ENCODE data around the gene ARHGAP32. TPM values are rescaled to one million over a fixed set of nuclear protein-coding genes. Genes with fewer than 3 reads are reported as not detected.

ARHGAP32 gene
- total RNA-seq, 1 donor from 2014 or later: 15.2 TPM

DNA sequence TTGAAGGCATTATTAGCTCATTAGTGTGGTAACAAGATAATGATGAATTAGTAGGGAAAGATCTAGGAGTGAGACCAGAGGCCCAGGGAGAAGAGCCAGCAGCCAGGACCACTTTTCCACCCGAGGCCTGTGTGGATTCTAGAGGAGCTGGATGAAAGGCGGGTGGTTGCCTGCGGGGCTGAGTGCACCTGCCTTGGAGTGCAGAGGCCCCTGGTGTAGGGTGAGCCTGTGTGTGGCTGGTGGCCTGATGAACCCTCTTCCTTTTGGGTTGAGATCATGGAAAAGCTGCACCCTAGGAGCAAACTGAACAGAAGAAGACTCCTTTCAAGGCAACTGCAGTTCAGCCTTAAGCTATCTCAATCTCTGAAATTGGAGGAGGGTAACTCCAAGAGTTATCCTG is 243.5 kb downstream of the ARHGAP32 start:
- no peaks in the 10 kb centered on the region for H3K36me3 Mint-ChIP-seq (ENCODE audit: unreplicated experiment)
- no peak overlapping the region for H3K4me3 Mint-ChIP-seq (ENCODE audit: unreplicated experiment)
- peaks cover 38% of the 10 kb centered on the region for H3K27me3 Mint-ChIP-seq (ENCODE audit: unreplicated experiment)
- no peak for DNase-seq (ENCODE audit: extremely low spot score, unreplicated experiment)
- no peak overlapping the region for H3K27ac Mint-ChIP-seq (ENCODE audit: unreplicated experiment)
- no peaks in the 10 kb centered on the region for H3K9me3 Mint-ChIP-seq (ENCODE audit: unreplicated experiment)
- peaks cover 1% of the 10 kb centered on the region for H3K4me1 Mint-ChIP-seq (ENCODE audit: unreplicated experiment)
- TF ChIP-seq, protein P1, sequence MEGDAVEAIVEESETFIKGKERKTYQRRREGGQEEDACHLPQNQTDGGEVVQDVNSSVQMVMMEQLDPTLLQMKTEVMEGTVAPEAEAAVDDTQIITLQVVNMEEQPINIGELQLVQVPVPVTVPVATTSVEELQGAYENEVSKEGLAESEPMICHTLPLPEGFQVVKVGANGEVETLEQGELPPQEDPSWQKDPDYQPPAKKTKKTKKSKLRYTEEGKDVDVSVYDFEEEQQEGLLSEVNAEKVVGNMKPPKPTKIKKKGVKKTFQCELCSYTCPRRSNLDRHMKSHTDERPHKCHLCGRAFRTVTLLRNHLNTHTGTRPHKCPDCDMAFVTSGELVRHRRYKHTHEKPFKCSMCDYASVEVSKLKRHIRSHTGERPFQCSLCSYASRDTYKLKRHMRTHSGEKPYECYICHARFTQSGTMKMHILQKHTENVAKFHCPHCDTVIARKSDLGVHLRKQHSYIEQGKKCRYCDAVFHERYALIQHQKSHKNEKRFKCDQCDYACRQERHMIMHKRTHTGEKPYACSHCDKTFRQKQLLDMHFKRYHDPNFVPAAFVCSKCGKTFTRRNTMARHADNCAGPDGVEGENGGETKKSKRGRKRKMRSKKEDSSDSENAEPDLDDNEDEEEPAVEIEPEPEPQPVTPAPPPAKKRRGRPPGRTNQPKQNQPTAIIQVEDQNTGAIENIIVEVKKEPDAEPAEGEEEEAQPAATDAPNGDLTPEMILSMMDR (IDR thresholded peaks at IDR 0.05): peak; percentile 9

DNA sequence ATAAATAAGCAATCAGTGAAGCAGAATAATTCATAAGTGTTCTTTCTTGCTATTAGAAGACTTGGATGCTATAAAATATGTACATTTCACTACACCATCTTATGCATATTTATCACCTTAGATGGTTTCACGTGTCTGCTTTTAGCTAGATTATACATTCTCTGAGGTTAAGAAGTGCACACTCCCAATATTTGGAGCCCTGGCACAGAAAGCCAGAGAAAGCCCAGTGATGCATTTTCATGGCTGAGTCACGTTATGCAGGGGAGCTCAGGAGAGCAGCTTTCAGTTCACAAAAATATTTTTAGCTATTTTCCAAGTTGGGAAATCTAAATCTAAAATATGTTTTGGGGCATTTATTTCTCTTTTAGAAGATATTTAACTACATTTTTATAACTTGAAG is 244.4 kb downstream of the ARHGAP32 start:
- H3K4me1 Mint-ChIP-seq (ENCODE audit: unreplicated experiment): peaks cover 1% of the 10 kb centered on the region
- peaks cover 35% of the 10 kb centered on the region for H3K27me3 Mint-ChIP-seq (ENCODE audit: unreplicated experiment)
- TF ChIP-seq, protein P1 (IDR thresholded peaks at IDR 0.05): no peak
- no peaks in the 10 kb centered on the region for H3K9me3 Mint-ChIP-seq (ENCODE audit: unreplicated experiment)
- H3K27ac Mint-ChIP-seq (ENCODE audit: unreplicated experiment): no peak overlapping the region
- no peaks in the 10 kb centered on the region for H3K36me3 Mint-ChIP-seq (ENCODE audit: unreplicated experiment)
- H3K4me3 Mint-ChIP-seq (ENCODE audit: unreplicated experiment): no peak overlapping the region
- DNase-seq (ENCODE audit: extremely low spot score, unreplicated experiment): no peak

DNA sequence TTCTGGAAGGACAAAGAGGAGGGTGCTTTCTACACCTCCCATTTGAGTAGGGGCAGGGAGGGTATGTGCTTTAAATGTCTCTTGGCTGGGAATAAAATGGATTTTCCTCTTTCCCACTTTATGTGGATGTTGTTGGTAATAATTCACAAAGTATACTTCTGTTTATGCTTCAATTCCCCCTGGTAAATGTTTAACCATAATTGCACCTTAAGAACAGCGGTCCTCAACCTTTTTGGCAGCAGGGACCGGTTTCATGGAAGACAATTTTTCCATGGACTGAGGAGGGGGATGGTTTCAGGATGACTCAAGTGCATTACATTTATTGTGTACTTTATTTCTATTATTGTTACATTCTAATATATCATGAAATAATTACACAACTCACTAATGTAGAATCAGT is 245.5 kb downstream of the ARHGAP32 start:
- peaks cover 1% of the 10 kb centered on the region for H3K4me1 Mint-ChIP-seq (ENCODE audit: unreplicated experiment)
- no peak for DNase-seq (ENCODE audit: extremely low spot score, unreplicated experiment)
- peaks cover 34% of the 10 kb centered on the region for H3K27me3 Mint-ChIP-seq (ENCODE audit: unreplicated experiment)
- no peak overlapping the region for H3K27ac Mint-ChIP-seq (ENCODE audit: unreplicated experiment)
- H3K36me3 Mint-ChIP-seq (ENCODE audit: unreplicated experiment): no peaks in the 10 kb centered on the region
- H3K4me3 Mint-ChIP-seq (ENCODE audit: unreplicated experiment): no peak overlapping the region
- TF ChIP-seq, protein P1 (IDR thresholded peaks at IDR 0.05): no peak
- H3K9me3 Mint-ChIP-seq (ENCODE audit: unreplicated experiment): no peaks in the 10 kb centered on the region

DNA sequence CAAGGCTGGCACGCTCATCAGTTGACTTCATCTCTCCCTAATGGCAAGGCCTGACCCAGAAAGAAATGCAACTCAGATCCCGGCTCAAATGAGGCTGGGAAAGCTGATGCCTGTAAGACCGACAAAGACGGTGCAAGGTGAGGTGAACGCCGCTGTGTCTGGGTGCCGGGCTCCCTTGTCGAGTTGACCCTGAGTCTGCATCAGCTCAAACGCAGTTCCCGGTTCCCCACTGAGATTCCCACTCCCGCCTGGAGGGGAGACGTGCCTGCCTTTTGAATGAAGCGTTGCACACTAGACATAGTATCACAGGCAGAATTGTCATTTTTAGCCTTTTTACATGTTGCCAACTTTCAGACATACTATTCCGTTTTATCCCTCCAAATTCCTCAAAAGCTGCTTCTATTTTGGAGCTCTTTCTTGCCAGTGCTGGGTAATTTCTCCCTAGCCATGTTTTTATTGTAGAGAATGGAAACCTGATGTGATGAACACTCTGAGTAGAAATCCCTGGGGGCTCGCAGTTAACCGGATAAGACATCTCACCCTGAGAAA is 248.6 kb downstream of the ARHGAP32 start:
- Mint-ChIP-seq H3K4me3 (ENCODE audit: unreplicated experiment) (no peak overlapping the region), H3K36me3 (ENCODE audit: unreplicated experiment) (no peaks in the 10 kb centered on the region), H3K4me1 (ENCODE audit: unreplicated experiment) (no peaks in the 10 kb centered on the region), H3K27ac (ENCODE audit: unreplicated experiment) (no peak overlapping the region), H3K9me3 (ENCODE audit: unreplicated experiment) (no peaks in the 10 kb centered on the region), H3K27me3 (ENCODE audit: unreplicated experiment) (peaks cover 26% of the 10 kb centered on the region)
- TF ChIP-seq, protein P1 (IDR thresholded peaks at IDR 0.05): no peak
- no peak for DNase-seq (ENCODE audit: extremely low spot score, unreplicated experiment)

DNA sequence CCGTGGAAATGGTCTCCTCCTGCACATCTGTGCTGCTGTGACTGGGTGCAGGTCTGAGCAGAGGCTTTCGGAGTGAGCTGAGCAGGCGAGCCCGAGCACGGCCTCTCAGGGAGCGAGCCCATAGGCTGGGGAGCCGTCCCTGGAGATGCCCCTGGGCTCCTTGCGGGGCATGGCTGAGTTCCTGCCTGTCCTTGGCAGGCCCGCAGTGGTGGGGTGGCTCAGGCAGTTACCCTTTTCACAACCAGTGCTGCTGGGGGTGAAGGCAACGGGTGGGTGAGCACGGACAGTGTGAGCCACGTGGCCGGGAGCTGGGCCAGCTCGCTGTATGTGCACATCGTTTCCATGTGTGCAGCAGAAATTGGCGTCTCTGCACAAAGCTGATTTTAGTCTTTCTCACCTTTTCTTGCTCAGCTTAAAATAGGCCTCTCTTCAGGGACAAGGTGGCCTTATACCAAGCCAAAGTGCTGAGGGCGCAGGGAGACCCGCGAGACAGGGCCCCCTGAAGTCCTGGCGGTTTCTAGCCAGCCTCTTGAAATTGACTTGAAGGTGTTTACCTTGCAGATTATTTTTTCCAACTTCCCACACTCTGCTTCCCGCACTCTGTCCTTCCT is 249.2 kb downstream of the ARHGAP32 start, which contains the start of gene TP53AIP1:
Gene TP53AIP1 (minus strand): TSS at position 55 of the 611 bp plus-strand sequence. CDS start 5,053 bp downstream, outside the sequence.
- no peak for DNase-seq (ENCODE audit: extremely low spot score, unreplicated experiment)
- no peak within 1 kb of the TSS for H3K4me3 Mint-ChIP-seq (ENCODE audit: unreplicated experiment)
- H3K27ac Mint-ChIP-seq (ENCODE audit: unreplicated experiment): no peak within 1 kb of the TSS
- peaks cover 25% of the 10 kb centered on the region for H3K27me3 Mint-ChIP-seq (ENCODE audit: unreplicated experiment)
- no peaks in the 10 kb centered on the region for H3K4me1 Mint-ChIP-seq (ENCODE audit: unreplicated experiment)
- TF ChIP-seq, protein P1 (IDR thresholded peaks at IDR 0.05): no peak
- no peaks in the 10 kb centered on the region for H3K36me3 Mint-ChIP-seq (ENCODE audit: unreplicated experiment)
- no peaks in the 10 kb centered on the region for H3K9me3 Mint-ChIP-seq (ENCODE audit: unreplicated experiment)

Data from osteocyte (in vitro differentiated cells).